ENCODE results near the gene UMOD. TPM values are rescaled to one million over a fixed set of nuclear protein-coding genes. Genes with fewer than 3 reads are reported as not detected.

UMOD gene
- polyA plus RNA-seq, 3 donors, result not detected

DNA sequence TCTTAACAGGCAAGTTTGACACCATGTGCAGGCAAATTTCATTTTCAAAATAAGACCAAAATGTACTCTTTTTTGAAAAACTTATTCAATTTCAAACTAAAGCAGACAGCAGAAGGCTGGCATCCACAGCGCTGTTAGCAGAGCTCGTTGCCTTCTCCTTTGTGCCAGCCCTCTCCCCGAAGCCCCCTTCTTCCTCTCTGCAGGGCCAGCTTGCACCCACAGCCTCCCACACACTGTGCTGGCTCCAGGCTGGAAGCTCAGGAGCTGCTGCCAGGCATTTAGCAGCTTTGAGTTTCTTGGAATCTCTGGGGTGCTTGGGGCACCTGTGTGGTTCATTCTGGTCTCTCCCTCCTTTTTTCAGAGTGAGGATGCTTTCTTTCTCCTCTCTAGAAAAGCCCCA is 62.9 kb downstream of the UMOD start:
- Mint-ChIP-seq H3K9me3 (no peaks in the 10 kb centered on the region), H3K4me3 (no peak overlapping the region), H3K4me1 (no peaks in the 10 kb centered on the region), H3K27ac (no peak overlapping the region), H3K27me3 (ENCODE audit: low read depth in 3 of 3) (peaks cover 4 to 18% (median 13%) of the 10 kb centered on the region in 3 donors), H3K36me3 (no peaks in the 10 kb centered on the region)
- Histone ChIP-seq H3K9me3 (replicated peaks in 1 of 2; ENCODE audit: control insufficient read depth in 1 of 2, insufficient read depth in 1 of 2, low read length in 2 of 2) (no peaks in the 10 kb centered on the region), H2AFZ (ENCODE audit: insufficient read depth, low read depth, low read length, poor library complexity, severe bottlenecking) (no peak overlapping the region), H3K27ac (ENCODE audit: low read depth in 1 of 2, low read length in 2 of 2) (no peak overlapping the region), H4K20me1 (ENCODE audit: insufficient read depth, low read length) (no peaks in the 10 kb centered on the region), H3K9ac (ENCODE audit: insufficient read depth, low read length, poor library complexity, severe bottlenecking) (no peak overlapping the region), H3K79me2 (ENCODE audit: insufficient read depth, low read length) (no peaks in the 10 kb centered on the region), H3K27me3 (ENCODE audit: control insufficient read depth in 2 of 2, insufficient read depth in 2 of 2, low read length in 2 of 2) (no peaks in the 10 kb centered on the region), H3K4me2 (replicated peaks; ENCODE audit: extremely low read depth, low read length, poor library complexity, severe bottlenecking) (no peak overlapping the region), H3K4me1 (ENCODE audit: control insufficient read depth in 1 of 2, insufficient read depth in 2 of 2, low read length in 2 of 2) (no peaks in the 10 kb centered on the region), H3K36me3 (replicated peaks in 1 of 2; ENCODE audit: control insufficient read depth in 1 of 2, insufficient read depth in 2 of 2, low read length in 2 of 2) (no peaks in the 10 kb centered on the region), H3K4me3 (replicated peaks in 1 of 3; ENCODE audit: low read depth in 2 of 3, low read length in 3 of 3) (no peak overlapping the region)
- intact Hi-C loops (cut with micrococcal nuclease), result no loop called here
- no peak for DNase-seq
- 84% methylated on average over 3 of the region's 3 CpGs for WGBS (ENCODE audit: insufficient coverage)
- TF ChIP-seq CTCF (IDR thresholded peaks at IDR 0.05), result no peak

DNA sequence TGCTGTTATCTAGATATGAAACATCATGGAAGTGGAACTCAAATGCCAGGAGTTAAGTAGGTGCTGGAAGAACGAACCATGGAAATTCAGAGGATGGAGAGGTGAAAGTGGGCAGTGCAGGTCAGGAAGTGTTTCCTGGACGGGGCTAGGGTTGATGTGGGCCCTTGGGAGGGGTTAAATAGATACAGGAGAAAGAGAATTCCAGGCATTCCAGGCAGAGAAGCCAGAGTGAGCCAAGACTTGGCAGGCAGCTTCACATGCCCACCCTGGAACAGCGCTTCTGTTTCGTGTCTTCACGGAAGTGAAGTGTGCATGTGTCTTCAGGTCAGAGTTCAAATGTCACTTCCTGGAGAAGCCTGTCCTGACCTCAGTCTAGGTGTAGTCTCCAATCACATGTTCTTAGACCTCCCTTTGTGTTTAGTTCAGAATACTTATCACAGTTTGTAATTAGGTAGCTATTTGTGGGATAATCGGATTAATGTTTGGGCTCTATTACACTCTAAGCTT is 66.5 kb downstream of the UMOD start:
- H3K9me3 Mint-ChIP-seq, result peaks cover 0 to 1% (median 0%) of the 10 kb centered on the region in 7 donors
- WGBS (ENCODE audit: insufficient coverage), result 62% methylated on average over 4 of the region's 6 CpGs
- H3K27me3 Mint-ChIP-seq (ENCODE audit: low read depth in 3 of 3), result peaks cover 1 to 9% (median 5%) of the 10 kb centered on the region in 3 donors

More for the DNA sequence above, 66.5 kb downstream of the UMOD start:
- no peaks in the 10 kb centered on the region for H3K79me2 ChIP-seq (ENCODE audit: insufficient read depth, low read length)
- H3K4me3 Mint-ChIP-seq, result no peak overlapping the region
- no peak overlapping the region for H3K27ac Mint-ChIP-seq
- H3K4me3 ChIP-seq (replicated peaks in 1 of 3; ENCODE audit: low read depth in 2 of 3, low read length in 3 of 3), result no peak overlapping the region
- H3K9me3 ChIP-seq (replicated peaks in 1 of 2; ENCODE audit: control insufficient read depth in 1 of 2, insufficient read depth in 1 of 2, low read length in 2 of 2), result no peaks in the 10 kb centered on the region
- H3K36me3 ChIP-seq (replicated peaks in 1 of 2; ENCODE audit: control insufficient read depth in 1 of 2, insufficient read depth in 2 of 2, low read length in 2 of 2), result no peaks in the 10 kb centered on the region
- no peak overlapping the region for H3K9ac ChIP-seq (ENCODE audit: insufficient read depth, low read length, poor library complexity, severe bottlenecking)
- no peaks in the 10 kb centered on the region for H3K27me3 ChIP-seq (ENCODE audit: control insufficient read depth in 2 of 2, insufficient read depth in 2 of 2, low read length in 2 of 2)
- no peak for DNase-seq
- no peak overlapping the region for H3K27ac ChIP-seq (ENCODE audit: low read depth in 1 of 2, low read length in 2 of 2)
- no peak for TF ChIP-seq CTCF (IDR thresholded peaks at IDR 0.05)
- no peaks in the 10 kb centered on the region for H3K4me1 Mint-ChIP-seq
- H2AFZ ChIP-seq (ENCODE audit: insufficient read depth, low read depth, low read length, poor library complexity, severe bottlenecking), result no peak overlapping the region
- H3K4me1 ChIP-seq (ENCODE audit: control insufficient read depth in 1 of 2, insufficient read depth in 2 of 2, low read length in 2 of 2), result no peaks in the 10 kb centered on the region
- H4K20me1 ChIP-seq (ENCODE audit: insufficient read depth, low read length), result no peaks in the 10 kb centered on the region
- intact Hi-C loops (cut with micrococcal nuclease), result no loop called here
- no peaks in the 10 kb centered on the region for H3K36me3 Mint-ChIP-seq
- H3K4me2 ChIP-seq (replicated peaks; ENCODE audit: extremely low read depth, low read length, poor library complexity, severe bottlenecking), result no peak overlapping the region

Other genes with a start within 250 kb of the UMOD start
- gene GP2, start 25.2 kb downstream of the UMOD start, polyA plus RNA-seq, result not detected
- not detected for gene PDILT, start 52.0 kb upstream of the UMOD start, polyA plus RNA-seq
- under 1 TPM; 0.05 to 0.33 (median 0.24) TPM for gene ACSM5, start 56.8 kb upstream of the UMOD start, polyA plus RNA-seq
- gene ACSM2A, start 98.8 kb upstream of the UMOD start, polyA plus RNA-seq, result not detected
- not detected for gene ACSM2B, start 223.7 kb upstream of the UMOD start, polyA plus RNA-seq